ENCODE results near the gene SORCS2. TPM values are rescaled to one million over a fixed set of nuclear protein-coding genes. Genes with fewer than 3 reads are reported as not detected.

Gene SORCS2
- total RNA-seq, 2 donors from 2014 or later = 0.54 to 0.74 TPM

- no peak overlapping the region for H3K9ac ChIP-seq (ENCODE audit: low read depth in 2 of 2, low read length in 2 of 2)
- H3K4me3 ChIP-seq = no peak overlapping the region
- intact Hi-C loops (cut with DNase I) = no loop called here
- H3K9me3 ChIP-seq = no peaks in the 10 kb centered on the region
- DNase-seq = no peak
- no peaks in the 10 kb centered on the region for H3K27me3 ChIP-seq
- no peaks in the 10 kb centered on the region for H3K36me3 ChIP-seq
- H3K4me1 ChIP-seq = no peaks in the 10 kb centered on the region
- TF ChIP-seq CTCF (IDR thresholded peaks at IDR 0.05) = no peak
- H3K27ac ChIP-seq = no peak overlapping the region
Measured at GRCh38 chr4:7392438-7393421, 200.4 kb downstream of the SORCS2 start.

GRCh38 chr4:7393601-7394575 lies 201.6 kb downstream of the SORCS2 start:
- Histone ChIP-seq H3K9me3 (no peaks in the 10 kb centered on the region), H3K4me3 (no peak overlapping the region), H3K9ac (ENCODE audit: low read depth in 2 of 2, low read length in 2 of 2) (no peak overlapping the region), H3K36me3 (no peaks in the 10 kb centered on the region), H3K4me1 (no peaks in the 10 kb centered on the region), H3K27me3 (no peaks in the 10 kb centered on the region), H3K27ac (no peak overlapping the region)
- no peak for DNase-seq
- TF ChIP-seq CTCF (IDR thresholded peaks at IDR 0.05) = no peak
- intact Hi-C loops (cut with DNase I) = no loop called here

- Histone ChIP-seq H3K9ac (ENCODE audit: low read depth in 2 of 2, low read length in 2 of 2) (no peak overlapping the region), H3K36me3 (no peaks in the 10 kb centered on the region), H3K4me3 (no peak overlapping the region), H3K27ac (no peak overlapping the region), H3K27me3 (no peaks in the 10 kb centered on the region), H3K4me1 (no peaks in the 10 kb centered on the region), H3K9me3 (no peaks in the 10 kb centered on the region)
- no peak for TF ChIP-seq CTCF (IDR thresholded peaks at IDR 0.05)
- DNase-seq = no peak
- intact Hi-C loops (cut with DNase I) = no loop called here
Measured at GRCh38 chr4:7394681-7395451, 202.5 kb downstream of the SORCS2 start.

GRCh38 chr4:7395645-7396044 lies 203.3 kb downstream of the SORCS2 start:
- H3K9me3 ChIP-seq = no peaks in the 10 kb centered on the region
- DNase-seq = no peak
- H3K4me1 ChIP-seq = no peaks in the 10 kb centered on the region
- no peak overlapping the region for H3K27ac ChIP-seq
- no peaks in the 10 kb centered on the region for H3K36me3 ChIP-seq
- no peak for TF ChIP-seq CTCF (IDR thresholded peaks at IDR 0.05)
- H3K4me3 ChIP-seq = no peak overlapping the region
- H3K9ac ChIP-seq (ENCODE audit: low read depth in 2 of 2, low read length in 2 of 2) = no peak overlapping the region
- no peaks in the 10 kb centered on the region for H3K27me3 ChIP-seq
- intact Hi-C loops (cut with DNase I) = no loop called here
